Measurements from ENCODE around the gene FHOD3.

DNA sequence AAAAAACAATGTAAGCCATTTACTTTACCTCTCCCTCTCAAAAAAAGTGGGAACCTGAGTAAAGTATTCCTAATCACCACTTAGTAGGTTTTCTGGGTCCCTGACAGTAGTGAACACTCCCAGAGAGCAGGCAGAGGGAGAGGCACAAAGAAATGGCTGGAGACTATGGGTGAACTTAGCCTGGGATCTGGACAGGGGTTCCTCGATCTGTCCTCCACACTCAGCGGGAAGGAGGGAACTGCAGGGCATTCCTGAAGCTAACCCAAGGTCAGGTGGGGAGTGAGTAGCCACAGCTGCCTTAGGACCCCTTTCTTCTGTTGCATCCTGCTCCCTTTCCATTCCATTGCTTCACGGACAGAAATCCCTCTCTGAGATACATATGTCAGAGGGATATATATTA is 375.9 kb downstream of the FHOD3 start:
- no peak for TF ChIP-seq GATA3 (IDR thresholded peaks at IDR 0.05; ENCODE audit: low read depth, low read length)
- TF ChIP-seq GATA2 (IDR thresholded peaks at IDR 0.05; ENCODE audit: low read depth, low read length): no peak

All from SH-SY5Y (cell line).